ENCODE data around the gene ZNF648.

The ZNF648 gene

DNA sequence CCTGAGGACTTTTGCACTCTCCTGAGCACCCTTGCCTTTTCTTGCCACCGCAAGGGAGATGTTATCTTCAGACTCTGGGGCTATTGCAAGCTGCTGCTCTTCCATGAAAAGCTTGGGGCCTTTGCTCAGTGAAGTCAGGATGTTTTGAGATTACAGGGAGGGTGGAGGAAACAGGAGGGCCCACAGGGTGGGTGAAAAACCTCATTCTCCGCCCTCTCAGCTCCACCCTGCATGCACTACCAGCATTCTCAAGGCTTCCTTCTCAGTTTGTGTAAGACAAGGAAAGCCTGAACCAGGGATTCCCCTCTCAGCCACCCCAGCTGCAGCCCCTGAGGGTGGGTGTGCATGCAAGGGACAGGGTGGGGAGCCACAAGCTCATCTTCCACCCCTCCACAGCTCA lies 25.8 kb upstream of the ZNF648 start:
- no peak overlapping the region for H3K4me3 ChIP-seq (ENCODE audit: low read depth, low read length)
- TF ChIP-seq, protein P1, sequence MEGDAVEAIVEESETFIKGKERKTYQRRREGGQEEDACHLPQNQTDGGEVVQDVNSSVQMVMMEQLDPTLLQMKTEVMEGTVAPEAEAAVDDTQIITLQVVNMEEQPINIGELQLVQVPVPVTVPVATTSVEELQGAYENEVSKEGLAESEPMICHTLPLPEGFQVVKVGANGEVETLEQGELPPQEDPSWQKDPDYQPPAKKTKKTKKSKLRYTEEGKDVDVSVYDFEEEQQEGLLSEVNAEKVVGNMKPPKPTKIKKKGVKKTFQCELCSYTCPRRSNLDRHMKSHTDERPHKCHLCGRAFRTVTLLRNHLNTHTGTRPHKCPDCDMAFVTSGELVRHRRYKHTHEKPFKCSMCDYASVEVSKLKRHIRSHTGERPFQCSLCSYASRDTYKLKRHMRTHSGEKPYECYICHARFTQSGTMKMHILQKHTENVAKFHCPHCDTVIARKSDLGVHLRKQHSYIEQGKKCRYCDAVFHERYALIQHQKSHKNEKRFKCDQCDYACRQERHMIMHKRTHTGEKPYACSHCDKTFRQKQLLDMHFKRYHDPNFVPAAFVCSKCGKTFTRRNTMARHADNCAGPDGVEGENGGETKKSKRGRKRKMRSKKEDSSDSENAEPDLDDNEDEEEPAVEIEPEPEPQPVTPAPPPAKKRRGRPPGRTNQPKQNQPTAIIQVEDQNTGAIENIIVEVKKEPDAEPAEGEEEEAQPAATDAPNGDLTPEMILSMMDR (IDR thresholded peaks at IDR 0.05; ENCODE audit: low read depth, low read length, missing control alignments) = no peak
- DNase-seq (ENCODE audit: low read depth) = no peak
- in situ Hi-C loops (cut with HindIII; ENCODE audit: low sequenced_read_pairs) = loop anchor here (5.0 kb wide), 1 partner anchor 310 kb away; no protein-coding TSS in a partner anchor

DNA sequence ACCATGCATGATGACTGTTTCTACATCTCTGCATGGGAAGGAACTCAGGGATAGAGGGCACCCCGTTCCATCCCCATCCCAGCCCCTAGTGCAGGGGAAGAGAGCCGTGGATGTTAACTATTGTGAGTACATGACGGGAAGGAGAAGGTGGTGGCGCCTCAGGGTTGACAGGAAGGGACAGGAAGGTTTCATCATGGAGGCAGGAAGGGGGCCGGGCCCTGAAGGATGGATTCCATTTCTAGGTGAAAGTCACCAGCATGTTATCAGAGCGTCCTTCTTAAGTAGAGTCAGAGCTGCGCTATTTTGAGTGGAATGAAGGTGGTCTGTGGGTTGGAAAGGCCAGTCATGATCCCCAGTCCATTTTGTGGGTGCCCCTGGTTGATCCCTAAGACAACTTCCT lies 25.1 kb upstream of the ZNF648 start:
- TF ChIP-seq, protein P1 (IDR thresholded peaks at IDR 0.05; ENCODE audit: low read depth, low read length, missing control alignments) = no peak
- in situ Hi-C loops (cut with HindIII; ENCODE audit: low sequenced_read_pairs) = loop anchor here (5.0 kb wide), 1 partner anchor 311 kb away; no protein-coding TSS in a partner anchor
- no peak for DNase-seq (ENCODE audit: low read depth)

DNA sequence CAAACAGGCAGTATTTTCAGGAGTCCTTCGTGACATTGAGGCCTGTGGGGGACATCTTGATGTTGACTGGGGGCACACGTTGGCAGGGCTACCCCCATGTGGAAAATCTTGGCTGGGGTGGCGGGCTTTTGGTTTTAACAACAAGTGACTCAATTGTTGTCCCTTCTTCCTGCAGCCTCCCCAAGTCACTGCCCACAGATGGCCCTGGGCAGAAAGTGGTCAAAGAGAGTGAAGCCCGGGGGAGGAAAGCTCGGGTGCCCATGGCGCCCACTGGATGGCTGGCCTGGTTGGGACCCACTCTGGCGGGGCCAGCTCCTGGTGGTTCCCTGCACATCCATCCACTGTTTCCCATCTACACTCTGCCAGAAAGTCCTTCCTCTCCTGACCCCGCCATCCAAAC lies 24.6 kb upstream of the ZNF648 start:
- in situ Hi-C loops (cut with HindIII; ENCODE audit: low sequenced_read_pairs) = loop anchor here (5.0 kb wide), 1 partner anchor 311 kb away; no protein-coding TSS in a partner anchor
- H3K4me3 ChIP-seq (ENCODE audit: low read depth, low read length) = no peak overlapping the region
- DNase-seq (ENCODE audit: low read depth) = no peak
- TF ChIP-seq, protein P1 (IDR thresholded peaks at IDR 0.05; ENCODE audit: low read depth, low read length, missing control alignments) = no peak

More for the DNA sequence above, 25.1 kb upstream of the ZNF648 start:
- H3K4me3 ChIP-seq (ENCODE audit: low read depth, low read length) = no peak overlapping the region

GRCh38 chr1:182085726-182086125 lies 24.2 kb upstream of the ZNF648 start:
- no peak for DNase-seq (ENCODE audit: low read depth)
- in situ Hi-C loops (cut with HindIII; ENCODE audit: low sequenced_read_pairs) = loop anchor here (5.0 kb wide), 1 partner anchor 312 kb away; no protein-coding TSS in a partner anchor
- no peak overlapping the region for H3K4me3 ChIP-seq (ENCODE audit: low read depth, low read length)
- TF ChIP-seq, protein P1 (IDR thresholded peaks at IDR 0.05; ENCODE audit: low read depth, low read length, missing control alignments) = no peak

- TF ChIP-seq, protein P1 (IDR thresholded peaks at IDR 0.05; ENCODE audit: low read depth, low read length, missing control alignments) = peak; percentile 91
- no peak overlapping the region for H3K4me3 ChIP-seq (ENCODE audit: low read depth, low read length)
- DNase-seq (ENCODE audit: low read depth) = peak; percentile 51
- in situ Hi-C loops (cut with HindIII; ENCODE audit: low sequenced_read_pairs) = loop anchor here (5.0 kb wide), 1 partner anchor 313 kb away; no protein-coding TSS in a partner anchor
These were observed 23.2 kb upstream of the ZNF648 start for GRCh38 chr1:182084487-182085316.

DNA sequence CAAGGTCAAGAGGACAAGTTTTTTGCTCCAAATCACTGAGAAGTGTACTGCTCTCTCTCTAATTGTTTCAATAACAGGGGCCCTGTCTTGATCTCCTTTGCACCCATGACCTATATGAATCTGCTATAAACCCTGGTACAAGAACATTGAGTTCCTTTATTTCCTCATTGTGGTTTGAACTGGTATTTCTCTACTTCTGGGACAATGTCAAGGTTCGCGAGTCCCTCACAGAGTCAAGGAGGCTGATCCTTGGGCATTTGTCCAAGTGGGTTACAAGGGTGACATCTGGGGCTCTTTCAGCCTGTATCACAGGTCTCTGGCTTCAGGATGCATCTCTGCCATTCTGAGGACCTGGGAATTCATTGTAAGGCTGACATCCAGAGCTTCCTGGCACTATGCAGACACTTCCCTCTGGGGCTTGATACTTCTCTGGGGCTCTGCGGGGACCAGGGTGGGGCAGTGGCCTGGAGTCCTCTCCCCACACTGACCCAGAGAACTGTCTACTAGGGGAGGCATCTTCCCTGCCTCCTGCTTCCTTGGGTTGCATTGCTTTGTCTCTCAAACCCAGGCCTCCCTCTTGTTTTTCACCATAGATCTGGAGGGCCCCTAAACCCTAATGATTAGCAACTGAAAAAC lies 22.5 kb upstream of the ZNF648 start:
- in situ Hi-C loops (cut with HindIII; ENCODE audit: low sequenced_read_pairs) = no loop called here
- no peak for DNase-seq (ENCODE audit: low read depth)
- TF ChIP-seq, protein P1 (IDR thresholded peaks at IDR 0.05; ENCODE audit: low read depth, low read length, missing control alignments) = no peak
- no peak overlapping the region for H3K4me3 ChIP-seq (ENCODE audit: low read depth, low read length)
